ENCODE data around the gene AGAP2. TPM values are rescaled to one million over a fixed set of nuclear protein-coding genes. Genes with fewer than 3 reads are reported as not detected.

Gene AGAP2
- total and polyA plus RNA-seq, 2 of the 13 experiments (the other 11 are each of a cell fraction or from before 2014, with no cell fraction given), result 0.38 to 0.45 TPM

DNA sequence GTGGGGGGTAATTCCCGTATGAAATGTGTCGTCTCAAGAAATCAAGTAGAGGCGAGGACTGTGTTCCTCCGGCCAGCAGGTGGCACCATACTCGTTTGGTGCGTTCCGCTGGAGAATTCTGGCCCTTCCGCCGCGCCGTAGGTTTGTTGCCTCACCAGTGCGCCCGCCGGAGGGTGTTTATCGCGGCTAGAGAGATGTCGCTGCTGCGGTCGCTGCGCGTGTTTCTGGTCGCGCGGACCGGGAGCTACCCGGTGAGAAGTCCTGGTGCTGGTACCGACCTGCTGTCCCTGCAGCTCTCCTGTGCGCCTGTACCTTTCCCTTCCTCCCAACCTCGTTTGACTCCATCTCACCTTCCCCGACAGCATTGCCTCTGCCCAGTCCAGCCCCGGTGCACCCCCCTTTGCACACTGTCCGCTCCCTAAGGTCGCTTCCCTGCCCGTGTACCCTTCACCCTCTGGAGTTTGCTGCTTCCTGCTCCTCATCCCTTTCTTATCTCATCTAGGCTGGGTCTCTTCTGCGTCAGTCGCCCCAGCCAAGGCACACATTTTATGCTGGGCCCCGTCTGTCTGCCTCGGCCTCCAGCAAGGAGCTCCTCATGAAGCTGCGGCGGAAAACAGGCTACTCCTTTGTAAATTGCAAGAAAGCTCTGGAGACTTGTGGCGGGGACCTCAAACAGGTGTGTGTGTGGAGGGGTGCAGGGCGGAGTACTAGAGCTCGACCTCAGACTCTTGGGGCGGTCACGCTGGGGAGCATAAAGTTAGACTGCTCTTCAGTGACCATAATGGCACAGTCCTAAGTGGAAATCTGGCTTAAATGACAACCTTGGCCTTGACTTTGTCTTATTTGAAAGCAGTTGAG is 44.3 kb upstream of the AGAP2 start, which contains the start of gene TSFM (continued):
- TF ChIP-seq ZNF317 (CRISPR knock-in tag; IDR thresholded peaks at IDR 0.05) (peak; percentile 84; the same call in 1 of the 2 replicates), IRF2 (CRISPR knock-in tag; IDR thresholded peaks at IDR 0.05) (peak; percentile 94), SP4 (CRISPR knock-in tag; IDR thresholded peaks at IDR 0.05) (no peak), ZMYM2 (CRISPR knock-in tag; IDR thresholded peaks at IDR 0.05) (no peak), SP140L (CRISPR knock-in tag; IDR thresholded peaks at IDR 0.05; ENCODE audit: borderline replicate concordance) (0 out of 2 replicates have a peak, but pooled peaks have one; percentile 90), ZMAT3 (CRISPR knock-in tag; conservative IDR thresholded peaks at IDR 0.05) (peak; percentile 51; the same call in 1 of the 2 replicates), ZNF550 (CRISPR knock-in tag; IDR thresholded peaks at IDR 0.05; ENCODE audit: borderline replicate concordance) (no peak), NPAS2 (CRISPR knock-in tag; IDR thresholded peaks at IDR 0.05; ENCODE audit: borderline replicate concordance) (no peak), ZNF180 (CRISPR knock-in tag; IDR thresholded peaks at IDR 0.05; ENCODE audit: borderline replicate concordance, low read depth) (no peak), ASH2L (IDR thresholded peaks at IDR 0.05; ENCODE audit: insufficient read length, low read depth, low read length) (peak; percentile 93), ZNF558 (CRISPR knock-in tag; IDR thresholded peaks at IDR 0.05; ENCODE audit: borderline replicate concordance) (0 out of 2 replicates have a peak, but pooled peaks have one; percentile 45), NR2F6 (IDR thresholded peaks at IDR 0.05) (no peak), NR2F6 (CRISPR knock-in tag; IDR thresholded peaks at IDR 0.05) (peak; percentile 70), FOSL2 (CRISPR knock-in tag; IDR thresholded peaks at IDR 0.05) (no peak), ZNF451 (CRISPR knock-in tag; IDR thresholded peaks at IDR 0.05) (0 out of 2 replicates have a peak, but pooled peaks have one; percentile 74), ZNF577 (CRISPR knock-in tag; IDR thresholded peaks at IDR 0.05; ENCODE audit: borderline replicate concordance, low read depth) (no peak), ZNF777 (CRISPR knock-in tag; IDR thresholded peaks at IDR 0.05) (peak; percentile 63), ZNF337 (CRISPR knock-in tag; IDR thresholded peaks at IDR 0.05; ENCODE audit: borderline replicate concordance, low read depth) (no peak), FOXK1 (CRISPR knock-in tag; IDR thresholded peaks at IDR 0.05; ENCODE audit: borderline replicate concordance, low read depth) (peak; percentile 98), CC2D1A (CRISPR knock-in tag; IDR thresholded peaks at IDR 0.05) (peak; percentile 34; the same call in 1 of the 2 replicates), ZNF749 (CRISPR knock-in tag; IDR thresholded peaks at IDR 0.05; ENCODE audit: borderline replicate concordance) (0 out of 2 replicates have a peak, but pooled peaks have one; percentile 48), MED1 (CRISPR knock-in tag; IDR thresholded peaks at IDR 0.05) (peak; percentile 83)
- TF ChIP-seq, protein P1, sequence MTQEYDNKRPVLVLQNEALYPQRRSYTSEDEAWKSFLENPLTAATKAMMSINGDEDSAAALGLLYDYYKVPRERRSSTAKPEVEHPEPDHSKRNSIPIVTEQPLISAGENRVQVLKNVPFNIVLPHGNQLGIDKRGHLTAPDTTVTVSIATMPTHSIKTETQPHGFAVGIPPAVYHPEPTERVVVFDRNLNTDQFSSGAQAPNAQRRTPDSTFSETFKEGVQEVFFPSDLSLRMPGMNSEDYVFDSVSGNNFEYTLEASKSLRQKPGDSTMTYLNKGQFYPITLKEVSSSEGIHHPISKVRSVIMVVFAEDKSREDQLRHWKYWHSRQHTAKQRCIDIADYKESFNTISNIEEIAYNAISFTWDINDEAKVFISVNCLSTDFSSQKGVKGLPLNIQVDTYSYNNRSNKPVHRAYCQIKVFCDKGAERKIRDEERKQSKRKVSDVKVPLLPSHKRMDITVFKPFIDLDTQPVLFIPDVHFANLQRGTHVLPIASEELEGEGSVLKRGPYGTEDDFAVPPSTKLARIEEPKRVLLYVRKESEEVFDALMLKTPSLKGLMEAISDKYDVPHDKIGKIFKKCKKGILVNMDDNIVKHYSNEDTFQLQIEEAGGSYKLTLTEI (CRISPR knock-in tag; conservative IDR thresholded peaks at IDR 0.05), result no peak
- TF ChIP-seq, protein P2, sequence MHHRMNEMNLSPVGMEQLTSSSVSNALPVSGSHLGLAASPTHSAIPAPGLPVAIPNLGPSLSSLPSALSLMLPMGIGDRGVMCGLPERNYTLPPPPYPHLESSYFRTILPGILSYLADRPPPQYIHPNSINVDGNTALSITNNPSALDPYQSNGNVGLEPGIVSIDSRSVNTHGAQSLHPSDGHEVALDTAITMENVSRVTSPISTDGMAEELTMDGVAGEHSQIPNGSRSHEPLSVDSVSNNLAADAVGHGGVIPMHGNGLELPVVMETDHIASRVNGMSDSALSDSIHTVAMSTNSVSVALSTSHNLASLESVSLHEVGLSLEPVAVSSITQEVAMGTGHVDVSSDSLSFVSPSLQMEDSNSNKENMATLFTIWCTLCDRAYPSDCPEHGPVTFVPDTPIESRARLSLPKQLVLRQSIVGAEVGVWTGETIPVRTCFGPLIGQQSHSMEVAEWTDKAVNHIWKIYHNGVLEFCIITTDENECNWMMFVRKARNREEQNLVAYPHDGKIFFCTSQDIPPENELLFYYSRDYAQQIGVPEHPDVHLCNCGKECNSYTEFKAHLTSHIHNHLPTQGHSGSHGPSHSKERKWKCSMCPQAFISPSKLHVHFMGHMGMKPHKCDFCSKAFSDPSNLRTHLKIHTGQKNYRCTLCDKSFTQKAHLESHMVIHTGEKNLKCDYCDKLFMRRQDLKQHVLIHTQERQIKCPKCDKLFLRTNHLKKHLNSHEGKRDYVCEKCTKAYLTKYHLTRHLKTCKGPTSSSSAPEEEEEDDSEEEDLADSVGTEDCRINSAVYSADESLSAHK (CRISPR knock-in tag; IDR thresholded peaks at IDR 0.05; ENCODE audit: borderline replicate concordance), result no peak
- TF ChIP-seq, protein P3, sequence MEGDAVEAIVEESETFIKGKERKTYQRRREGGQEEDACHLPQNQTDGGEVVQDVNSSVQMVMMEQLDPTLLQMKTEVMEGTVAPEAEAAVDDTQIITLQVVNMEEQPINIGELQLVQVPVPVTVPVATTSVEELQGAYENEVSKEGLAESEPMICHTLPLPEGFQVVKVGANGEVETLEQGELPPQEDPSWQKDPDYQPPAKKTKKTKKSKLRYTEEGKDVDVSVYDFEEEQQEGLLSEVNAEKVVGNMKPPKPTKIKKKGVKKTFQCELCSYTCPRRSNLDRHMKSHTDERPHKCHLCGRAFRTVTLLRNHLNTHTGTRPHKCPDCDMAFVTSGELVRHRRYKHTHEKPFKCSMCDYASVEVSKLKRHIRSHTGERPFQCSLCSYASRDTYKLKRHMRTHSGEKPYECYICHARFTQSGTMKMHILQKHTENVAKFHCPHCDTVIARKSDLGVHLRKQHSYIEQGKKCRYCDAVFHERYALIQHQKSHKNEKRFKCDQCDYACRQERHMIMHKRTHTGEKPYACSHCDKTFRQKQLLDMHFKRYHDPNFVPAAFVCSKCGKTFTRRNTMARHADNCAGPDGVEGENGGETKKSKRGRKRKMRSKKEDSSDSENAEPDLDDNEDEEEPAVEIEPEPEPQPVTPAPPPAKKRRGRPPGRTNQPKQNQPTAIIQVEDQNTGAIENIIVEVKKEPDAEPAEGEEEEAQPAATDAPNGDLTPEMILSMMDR (CRISPR knock-in tag; IDR thresholded peaks at IDR 0.05), result peak; percentile 94
